ENCODE results near the gene DUSP10.

DUSP10 gene

DNA sequence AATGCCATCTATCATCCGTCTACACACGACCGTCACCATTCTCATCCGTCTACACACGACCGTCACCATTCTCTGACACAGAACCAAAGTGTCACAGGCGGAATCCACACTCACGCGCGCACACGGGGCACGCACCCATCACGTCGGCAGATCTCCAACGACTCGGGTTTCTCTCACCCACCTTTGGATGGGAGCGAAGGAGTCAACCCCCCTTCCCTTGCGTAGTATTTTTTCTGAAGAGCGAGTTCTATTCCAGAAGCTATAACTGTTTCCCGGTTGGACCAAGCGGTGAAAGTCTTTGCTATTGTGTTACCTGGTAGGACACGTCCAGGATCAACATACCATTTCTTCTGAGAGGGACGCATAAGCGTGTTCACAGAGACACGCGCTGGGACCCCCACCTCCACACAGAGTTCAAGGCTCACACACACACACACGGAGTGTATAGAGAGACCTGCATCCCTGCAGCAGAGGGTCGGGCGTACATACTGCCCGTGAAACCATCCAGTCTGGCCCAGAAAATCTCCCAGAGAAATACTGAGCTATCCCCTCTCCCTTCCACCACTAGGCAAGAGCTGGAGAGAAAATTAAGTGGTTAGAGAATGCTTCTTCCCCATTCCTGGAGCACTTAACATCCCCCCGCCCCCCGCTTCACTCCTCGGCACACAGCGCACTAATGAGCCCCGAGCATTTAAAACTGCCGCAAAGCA lies 741 bp downstream of the DUSP10 start:
- Histone ChIP-seq H3K9me3 (ENCODE audit: low read length) (no peaks in the 10 kb centered on the region), H3K4me1 (ENCODE audit: insufficient read depth, low read length, severe bottlenecking) (peaks cover 55% of the 10 kb centered on the region), H3K4me3 (ENCODE audit: low read depth, low read length, poor library complexity, severe bottlenecking) (peak overlapping the region; percentile 77), H3K9ac (ENCODE audit: low read length) (peak overlapping the region; percentile 75), H3K79me2 (ENCODE audit: insufficient read depth, low read length) (peaks cover 39% of the 10 kb centered on the region), H3K27me3 (ENCODE audit: insufficient read depth, low read length) (no peaks in the 10 kb centered on the region), H3F3A (ENCODE audit: insufficient read depth, low read length) (no peaks in the 10 kb centered on the region), H3K27ac (ENCODE audit: low read depth, low read length, poor library complexity, severe bottlenecking) (peak overlapping the region; percentile 65), H4K20me1 (ENCODE audit: insufficient read depth, low read length) (no peaks in the 10 kb centered on the region), H3K4me2 (ENCODE audit: low read length) (peak overlapping the region; percentile 84), H3K36me3 (ENCODE audit: insufficient read depth, low read length) (peaks cover 37% of the 10 kb centered on the region), H3K9me2 (ENCODE audit: low read depth, low read length) (no peaks in the 10 kb centered on the region), H2AFZ (ENCODE audit: low read length) (no peak overlapping the region)
- TF ChIP-seq, protein P1, sequence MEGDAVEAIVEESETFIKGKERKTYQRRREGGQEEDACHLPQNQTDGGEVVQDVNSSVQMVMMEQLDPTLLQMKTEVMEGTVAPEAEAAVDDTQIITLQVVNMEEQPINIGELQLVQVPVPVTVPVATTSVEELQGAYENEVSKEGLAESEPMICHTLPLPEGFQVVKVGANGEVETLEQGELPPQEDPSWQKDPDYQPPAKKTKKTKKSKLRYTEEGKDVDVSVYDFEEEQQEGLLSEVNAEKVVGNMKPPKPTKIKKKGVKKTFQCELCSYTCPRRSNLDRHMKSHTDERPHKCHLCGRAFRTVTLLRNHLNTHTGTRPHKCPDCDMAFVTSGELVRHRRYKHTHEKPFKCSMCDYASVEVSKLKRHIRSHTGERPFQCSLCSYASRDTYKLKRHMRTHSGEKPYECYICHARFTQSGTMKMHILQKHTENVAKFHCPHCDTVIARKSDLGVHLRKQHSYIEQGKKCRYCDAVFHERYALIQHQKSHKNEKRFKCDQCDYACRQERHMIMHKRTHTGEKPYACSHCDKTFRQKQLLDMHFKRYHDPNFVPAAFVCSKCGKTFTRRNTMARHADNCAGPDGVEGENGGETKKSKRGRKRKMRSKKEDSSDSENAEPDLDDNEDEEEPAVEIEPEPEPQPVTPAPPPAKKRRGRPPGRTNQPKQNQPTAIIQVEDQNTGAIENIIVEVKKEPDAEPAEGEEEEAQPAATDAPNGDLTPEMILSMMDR (IDR thresholded peaks at IDR 0.05; ENCODE audit: low read length): no peak
- no peak for TF ChIP-seq EZH2 (IDR thresholded peaks at IDR 0.05; ENCODE audit: borderline replicate concordance, low read length)

GRCh38 chr1:221740369-221740992 lies 1.4 kb downstream of the DUSP10 start:
- H3K4me2 ChIP-seq (ENCODE audit: low read length): peak overlapping the region; percentile 84
- H3K9me3 ChIP-seq (ENCODE audit: low read length): no peaks in the 10 kb centered on the region
- peaks cover 44% of the 10 kb centered on the region for H3K36me3 ChIP-seq (ENCODE audit: insufficient read depth, low read length)
- peaks cover 45% of the 10 kb centered on the region for H3K79me2 ChIP-seq (ENCODE audit: insufficient read depth, low read length)
- TF ChIP-seq EZH2 (IDR thresholded peaks at IDR 0.05; ENCODE audit: borderline replicate concordance, low read length): no peak
- TF ChIP-seq, protein P1 (IDR thresholded peaks at IDR 0.05; ENCODE audit: low read length): no peak
- H3K9ac ChIP-seq (ENCODE audit: low read length): peak overlapping the region; percentile 75
- no peak overlapping the region for H2AFZ ChIP-seq (ENCODE audit: low read length)
- peaks cover 62% of the 10 kb centered on the region for H3K4me1 ChIP-seq (ENCODE audit: insufficient read depth, low read length, severe bottlenecking)
- no peaks in the 10 kb centered on the region for H3K27me3 ChIP-seq (ENCODE audit: insufficient read depth, low read length)
- H3K4me3 ChIP-seq (ENCODE audit: low read depth, low read length, poor library complexity, severe bottlenecking): peak overlapping the region; percentile 77
- H4K20me1 ChIP-seq (ENCODE audit: insufficient read depth, low read length): no peaks in the 10 kb centered on the region
- H3K9me2 ChIP-seq (ENCODE audit: low read depth, low read length): no peaks in the 10 kb centered on the region
- no peak overlapping the region for H3K27ac ChIP-seq (ENCODE audit: low read depth, low read length, poor library complexity, severe bottlenecking)
- no peaks in the 10 kb centered on the region for H3F3A ChIP-seq (ENCODE audit: insufficient read depth, low read length)

- Histone ChIP-seq H3F3A (ENCODE audit: insufficient read depth, low read length) (no peaks in the 10 kb centered on the region), H3K9ac (ENCODE audit: low read length) (no peak overlapping the region; the same call in 1 of the 2 replicates), H3K36me3 (ENCODE audit: insufficient read depth, low read length) (peaks cover 44% of the 10 kb centered on the region), H4K20me1 (ENCODE audit: insufficient read depth, low read length) (no peaks in the 10 kb centered on the region), H3K27ac (ENCODE audit: low read depth, low read length, poor library complexity, severe bottlenecking) (no peak overlapping the region), H3K4me3 (ENCODE audit: low read depth, low read length, poor library complexity, severe bottlenecking) (peak overlapping the region; percentile 77), H3K4me1 (ENCODE audit: insufficient read depth, low read length, severe bottlenecking) (peaks cover 68% of the 10 kb centered on the region), H3K79me2 (ENCODE audit: insufficient read depth, low read length) (peaks cover 53% of the 10 kb centered on the region), H3K9me3 (ENCODE audit: low read length) (no peaks in the 10 kb centered on the region), H3K9me2 (ENCODE audit: low read depth, low read length) (no peaks in the 10 kb centered on the region), H2AFZ (ENCODE audit: low read length) (no peak overlapping the region), H3K4me2 (ENCODE audit: low read length) (peak overlapping the region; percentile 84), H3K27me3 (ENCODE audit: insufficient read depth, low read length) (no peaks in the 10 kb centered on the region)
- TF ChIP-seq, protein P1 (IDR thresholded peaks at IDR 0.05; ENCODE audit: low read length): no peak
- no peak for TF ChIP-seq EZH2 (IDR thresholded peaks at IDR 0.05; ENCODE audit: borderline replicate concordance, low read length)
Observed at GRCh38 chr1:221739677-221740025, 2.2 kb downstream of the DUSP10 start.

All from OCI-LY1 (cell line).